Activated CD4-positive, alpha-beta T cell treated with anti-CD3 and anti-CD28 coated beads, Interleukin-2, amount 50 U/mL, for 16 hours (primary cell): ENCODE measurements around the gene USP4.

Experiments used
- DNase-seq: peaks from one replicate; pipeline ENCODE4 v3.0.0-alpha.2; 2020

USP4 gene

GRCh38 chr3:49294343-49294742 is 45.5 kb downstream of the USP4 start:
- DNase-seq: no peak

- DNase-seq: no peak
Observed at GRCh38 chr3:49283997-49284396, 55.9 kb downstream of the USP4 start.

- DNase-seq: no peak
Observed at GRCh38 chr3:49279376-49279775, 60.5 kb downstream of the USP4 start.

- DNase-seq: no peak
Observed at GRCh38 chr3:49278548-49278947, 61.3 kb downstream of the USP4 start.

GRCh38 chr3:49277383-49277775 is 62.5 kb downstream of the USP4 start:
- DNase-seq: no peak

- DNase-seq: peak; percentile 84
Observed at GRCh38 chr3:49276475-49277382, 63.1 kb downstream of the USP4 start, which contains the start of gene C3orf62. TSS of gene C3orf62 (minus strand) at chr3:49277232. CDS start at chr3:49276872, 360 bp downstream.

GRCh38 chr3:49273825-49274532 is 65.9 kb downstream of the USP4 start:
- DNase-seq: peak; percentile 38

GRCh38 chr3:49271047-49271446 is 68.8 kb downstream of the USP4 start:
- DNase-seq: no peak

GRCh38 chr3:49270156-49270500 is 69.7 kb downstream of the USP4 start:
- DNase-seq: no peak

- no peak for DNase-seq
Observed at GRCh38 chr3:49269443-49270155, 70.3 kb downstream of the USP4 start.

GRCh38 chr3:49266410-49267095 is 73.3 kb downstream of the USP4 start:
- DNase-seq: no peak

- DNase-seq: no peak
Observed at GRCh38 chr3:49265661-49266386, 74.0 kb downstream of the USP4 start.

- no peak for DNase-seq
Observed at GRCh38 chr3:49263159-49263889, 76.5 kb downstream of the USP4 start.

GRCh38 chr3:49260806-49261324 is 79.0 kb downstream of the USP4 start:
- peak; percentile 34 for DNase-seq

- no peak for DNase-seq
Observed at GRCh38 chr3:49257187-49257586, 82.7 kb downstream of the USP4 start.

- DNase-seq: no peak
Observed at GRCh38 chr3:49255718-49256511, 83.9 kb downstream of the USP4 start.

- DNase-seq: no peak
Observed at GRCh38 chr3:49255112-49255511, 84.7 kb downstream of the USP4 start.

- no peak for DNase-seq
Observed at GRCh38 chr3:49253512-49253911, 86.3 kb downstream of the USP4 start.

- DNase-seq: no peak
Observed at GRCh38 chr3:49248840-49249227, 91.0 kb downstream of the USP4 start.

- DNase-seq: peak; percentile 24
Observed at GRCh38 chr3:49244581-49245205, 95.2 kb downstream of the USP4 start.
